Measurements from ENCODE around the gene C14orf119. TPM values are rescaled to one million over a fixed set of nuclear protein-coding genes. Genes with fewer than 3 reads are reported as not detected.

Gene C14orf119
- total RNA-seq, 1 experiment from 2014 or later = 39.6 TPM

GRCh38 chr14:23079716-23080115 is 15.6 kb upstream of the C14orf119 start:
- no TSS peak for BruUV-seq (replicated peaks)
- intact Hi-C loops (cut with micrococcal nuclease) = loop anchor here (2.0 to 5.0 kb wide), 2 partner anchors 15 to 108 kb away; partner anchors contain the start of genes ACIN1 and C14orf119
- ChIA-PET CTCF (interaction anchor here (0.6 to 8.5 kb wide), 6 partner anchors 8 to 246 kb away, joined by 3 to 110 read pairs (median 31); partner anchors contain the start of gene CDH24), POLR2A (interaction anchor here (0.6 kb wide), 1 partner anchor 99 kb away, joined by 3 read pairs; no protein-coding TSS in a partner anchor)
- H3K4me3 Mint-ChIP-seq (ENCODE audit: unreplicated experiment) = no peak overlapping the region
- no peak for TF ChIP-seq CTCF (IDR thresholded peaks at IDR 0.05; ENCODE audit: unreplicated experiment)
- H3K9me3 Mint-ChIP-seq (ENCODE audit: unreplicated experiment) = no peaks in the 10 kb centered on the region
- peaks cover 25% of the 10 kb centered on the region for H3K4me1 Mint-ChIP-seq (ENCODE audit: insufficient read depth, unreplicated experiment)
- DNase-seq (ENCODE audit: unreplicated experiment) = no peak
- H3K27ac Mint-ChIP-seq (ENCODE audit: low read depth, unreplicated experiment) = peak overlapping the region; percentile 79
- H3K36me3 Mint-ChIP-seq (ENCODE audit: insufficient read depth, unreplicated experiment) = peaks cover 96% of the 10 kb centered on the region
- no peaks in the 10 kb centered on the region for H3K27me3 Mint-ChIP-seq (ENCODE audit: insufficient read depth, unreplicated experiment)

- Mint-ChIP-seq H3K36me3 (ENCODE audit: insufficient read depth, unreplicated experiment) (peaks cover 96% of the 10 kb centered on the region), H3K27me3 (ENCODE audit: insufficient read depth, unreplicated experiment) (no peaks in the 10 kb centered on the region), H3K9me3 (ENCODE audit: unreplicated experiment) (no peaks in the 10 kb centered on the region), H3K4me3 (ENCODE audit: unreplicated experiment) (no peak overlapping the region), H3K4me1 (ENCODE audit: insufficient read depth, unreplicated experiment) (peaks cover 25% of the 10 kb centered on the region), H3K27ac (ENCODE audit: low read depth, unreplicated experiment) (peak overlapping the region; percentile 79)
- BruUV-seq (replicated peaks) = no TSS peak
- intact Hi-C loops (cut with micrococcal nuclease) = no loop called here
- no peak for DNase-seq (ENCODE audit: unreplicated experiment)
- no peak for TF ChIP-seq CTCF (IDR thresholded peaks at IDR 0.05; ENCODE audit: unreplicated experiment)
- CTCF ChIA-PET = interaction anchor here (0.6 to 8.5 kb wide), 6 partner anchors 8 to 218 kb away, joined by 3 to 110 read pairs (median 6); no protein-coding TSS in a partner anchor
- POLR2A ChIA-PET = interaction anchor here (0.7 to 1.7 kb wide), 5 partner anchors 8 to 15 kb away, joined by 3 to 14 read pairs (median 4); partner anchors contain the start of genes ACIN1 and C14orf119
Observed at GRCh38 chr14:23080474-23080873, 14.8 kb upstream of the C14orf119 start.

GRCh38 chr14:23085458-23085857 is 9.8 kb upstream of the C14orf119 start:
- DNase-seq (ENCODE audit: unreplicated experiment) = no peak

More at GRCh38 chr14:23085458-23085857, 9.8 kb upstream of the C14orf119 start:
- Mint-ChIP-seq H3K9me3 (ENCODE audit: unreplicated experiment) (no peaks in the 10 kb centered on the region), H3K4me3 (ENCODE audit: unreplicated experiment) (no peak overlapping the region), H3K36me3 (ENCODE audit: insufficient read depth, unreplicated experiment) (peaks cover 91% of the 10 kb centered on the region), H3K27ac (ENCODE audit: low read depth, unreplicated experiment) (no peak overlapping the region), H3K27me3 (ENCODE audit: insufficient read depth, unreplicated experiment) (no peaks in the 10 kb centered on the region), H3K4me1 (ENCODE audit: insufficient read depth, unreplicated experiment) (peaks cover 11% of the 10 kb centered on the region)
- intact Hi-C loops (cut with micrococcal nuclease) = no loop called here
- CTCF ChIA-PET = interaction anchor here (0.6 to 8.9 kb wide), 4 partner anchors 7 to 22 kb away, joined by 3 to 105 read pairs (median 5); no protein-coding TSS in a partner anchor
- BruUV-seq (replicated peaks) = no TSS peak
- POLR2A ChIA-PET = interaction anchor here (0.6 to 1.8 kb wide), 2 partner anchors 9 to 119 kb away, joined by 3 to 9 read pairs; partner anchors contain the start of genes ACIN1 and C14orf119
- TF ChIP-seq CTCF (IDR thresholded peaks at IDR 0.05; ENCODE audit: unreplicated experiment) = no peak

Measured in MCF 10A (cell line).